SK-N-SH (cell line): ENCODE measurements around the gene SMAD3.

Experiments used
- EP300 ChIP-seq, 2 experiments: IDR thresholded peaks; 2 replicates each; pipeline versions ENCODE4 v1.4.0 to v1.6.1; 2012; ENCODE audit warnings: borderline replicate concordance in 1 of 2, low read depth in 1 of 2, low read length in 1 of 2
- EZH2phosphoT487 ChIP-seq: fragments of 200-600 bp; sonication (generic); IDR thresholded peaks from 2 replicates; pipeline ENCODE4 v1.6.1; 2017; ENCODE audit warnings: low read depth, mixed run types, mild to moderate bottlenecking, antibody characterized with exemption, moderate library complexity, borderline replicate concordance
- FOXM1 ChIP-seq: IDR thresholded peaks from 2 replicates; pipeline ENCODE4 v1.4.0; 2012; ENCODE audit warnings: low read depth, mild to moderate bottlenecking
- GATA2 ChIP-seq: sonication (generic); formaldehyde crosslinking; IDR thresholded peaks from 2 replicates; pipeline ENCODE4 v1.5.0; 2020; ENCODE audit warnings: mild to moderate bottlenecking, missing genetic modification reagents
- JUND ChIP-seq: IDR thresholded peaks from 2 replicates; pipeline ENCODE4 v1.4.0; 2012
- POLR2AphosphoS5 ChIP-seq: IDR thresholded peaks from 2 replicates; pipeline ENCODE4 v1.6.1; 2012; ENCODE audit warnings: low read depth, low read length
- RAD21 ChIP-seq: IDR thresholded peaks from 2 replicates; pipeline ENCODE4 v1.6.1; 2012; ENCODE audit warnings: mild to moderate bottlenecking, low read length
- TEAD4 ChIP-seq: IDR thresholded peaks from 2 replicates; pipeline ENCODE4 v1.4.0; 2012; ENCODE audit warnings: mild to moderate bottlenecking, borderline replicate concordance; ENCODE audit not compliant: insufficient read depth
- TF ChIP-seq, protein P1 (sequence below): fragments of 200-600 bp; sonication (generic); IDR thresholded peaks from 2 replicates; pipeline ENCODE4 v1.6.1; 2017; ENCODE audit warnings: antibody characterized with exemption, mild to moderate bottlenecking, moderate library complexity
- TF ChIP-seq, protein P2 (sequence below): IDR thresholded peaks from 2 replicates; pipeline ENCODE4 v1.4.0; 2012; ENCODE audit warnings: low read depth, borderline replicate concordance
- TF ChIP-seq, protein P3 (sequence below): IDR thresholded peaks from 2 replicates; pipeline ENCODE4; 2012

DNA sequence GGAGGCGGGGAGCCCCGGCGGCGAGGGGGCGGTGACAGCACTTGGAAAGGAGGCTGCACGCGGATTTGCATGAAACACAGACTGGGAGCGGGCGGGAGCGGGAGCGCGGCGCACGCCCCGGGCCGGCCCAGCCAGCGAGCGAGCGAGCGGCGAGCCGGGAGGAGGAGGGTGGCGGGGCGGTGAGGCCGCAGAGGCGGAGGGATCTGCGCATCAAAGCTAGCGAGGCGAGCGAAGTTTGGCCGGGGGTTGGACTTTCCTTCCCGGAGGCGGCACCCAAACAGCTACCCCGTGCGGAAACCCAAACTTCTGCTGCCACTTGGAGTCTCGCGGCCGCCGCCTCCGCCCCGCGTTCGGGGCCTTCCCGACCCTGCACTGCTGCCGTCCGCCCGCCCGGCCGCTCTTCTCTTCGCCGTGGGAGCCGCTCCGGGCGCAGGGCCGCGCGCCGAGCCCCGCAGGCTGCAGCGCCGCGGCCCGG is at the start of gene SMAD3:
- 0 out of 2 replicates have a peak, but pooled peaks have one; percentile 24 for TF ChIP-seq TEAD4
- TF ChIP-seq, protein P1, sequence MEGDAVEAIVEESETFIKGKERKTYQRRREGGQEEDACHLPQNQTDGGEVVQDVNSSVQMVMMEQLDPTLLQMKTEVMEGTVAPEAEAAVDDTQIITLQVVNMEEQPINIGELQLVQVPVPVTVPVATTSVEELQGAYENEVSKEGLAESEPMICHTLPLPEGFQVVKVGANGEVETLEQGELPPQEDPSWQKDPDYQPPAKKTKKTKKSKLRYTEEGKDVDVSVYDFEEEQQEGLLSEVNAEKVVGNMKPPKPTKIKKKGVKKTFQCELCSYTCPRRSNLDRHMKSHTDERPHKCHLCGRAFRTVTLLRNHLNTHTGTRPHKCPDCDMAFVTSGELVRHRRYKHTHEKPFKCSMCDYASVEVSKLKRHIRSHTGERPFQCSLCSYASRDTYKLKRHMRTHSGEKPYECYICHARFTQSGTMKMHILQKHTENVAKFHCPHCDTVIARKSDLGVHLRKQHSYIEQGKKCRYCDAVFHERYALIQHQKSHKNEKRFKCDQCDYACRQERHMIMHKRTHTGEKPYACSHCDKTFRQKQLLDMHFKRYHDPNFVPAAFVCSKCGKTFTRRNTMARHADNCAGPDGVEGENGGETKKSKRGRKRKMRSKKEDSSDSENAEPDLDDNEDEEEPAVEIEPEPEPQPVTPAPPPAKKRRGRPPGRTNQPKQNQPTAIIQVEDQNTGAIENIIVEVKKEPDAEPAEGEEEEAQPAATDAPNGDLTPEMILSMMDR, result no peak
- TF ChIP-seq, protein P2, sequence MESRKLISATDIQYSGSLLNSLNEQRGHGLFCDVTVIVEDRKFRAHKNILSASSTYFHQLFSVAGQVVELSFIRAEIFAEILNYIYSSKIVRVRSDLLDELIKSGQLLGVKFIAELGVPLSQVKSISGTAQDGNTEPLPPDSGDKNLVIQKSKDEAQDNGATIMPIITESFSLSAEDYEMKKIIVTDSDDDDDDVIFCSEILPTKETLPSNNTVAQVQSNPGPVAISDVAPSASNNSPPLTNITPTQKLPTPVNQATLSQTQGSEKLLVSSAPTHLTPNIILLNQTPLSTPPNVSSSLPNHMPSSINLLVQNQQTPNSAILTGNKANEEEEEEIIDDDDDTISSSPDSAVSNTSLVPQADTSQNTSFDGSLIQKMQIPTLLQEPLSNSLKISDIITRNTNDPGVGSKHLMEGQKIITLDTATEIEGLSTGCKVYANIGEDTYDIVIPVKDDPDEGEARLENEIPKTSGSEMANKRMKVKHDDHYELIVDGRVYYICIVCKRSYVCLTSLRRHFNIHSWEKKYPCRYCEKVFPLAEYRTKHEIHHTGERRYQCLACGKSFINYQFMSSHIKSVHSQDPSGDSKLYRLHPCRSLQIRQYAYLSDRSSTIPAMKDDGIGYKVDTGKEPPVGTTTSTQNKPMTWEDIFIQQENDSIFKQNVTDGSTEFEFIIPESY, result no peak; the same call in 1 of the 2 replicates
- TF ChIP-seq POLR2AphosphoS5, result no peak; the same call in 1 of the 2 replicates
- no peak for TF ChIP-seq JUND
- TF ChIP-seq RAD21, result no peak
- no peak for TF ChIP-seq FOXM1
- TF ChIP-seq, protein P3, sequence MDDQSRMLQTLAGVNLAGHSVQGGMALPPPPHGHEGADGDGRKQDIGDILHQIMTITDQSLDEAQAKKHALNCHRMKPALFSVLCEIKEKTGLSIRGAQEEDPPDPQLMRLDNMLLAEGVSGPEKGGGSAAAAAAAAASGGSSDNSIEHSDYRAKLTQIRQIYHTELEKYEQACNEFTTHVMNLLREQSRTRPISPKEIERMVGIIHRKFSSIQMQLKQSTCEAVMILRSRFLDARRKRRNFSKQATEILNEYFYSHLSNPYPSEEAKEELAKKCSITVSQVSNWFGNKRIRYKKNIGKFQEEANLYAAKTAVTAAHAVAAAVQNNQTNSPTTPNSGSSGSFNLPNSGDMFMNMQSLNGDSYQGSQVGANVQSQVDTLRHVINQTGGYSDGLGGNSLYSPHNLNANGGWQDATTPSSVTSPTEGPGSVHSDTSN, result peak; percentile 58
- no peak for TF ChIP-seq EZH2phosphoT487
- TF ChIP-seq EP300 (IDR thresholded peaks at IDR 0.05; ENCODE audit: borderline replicate concordance in 1 of 2, low read depth in 1 of 2, low read length in 1 of 2), result peak in 1 of 2 experiments; percentile 33; a peak in 1 of 4 replicates
- TF ChIP-seq GATA2, result no peak
